HepG2 (cell line): Measurements from ENCODE around the gene BAG3.

ENCODE experiments used
- ATRX ChIP-seq: sonication (generic); formaldehyde crosslinking; IDR thresholded peaks from 2 replicates; pipeline ENCODE4 v1.4.0; 2020; ENCODE audit warnings: missing genetic modification reagents, borderline replicate concordance
- CTCF ChIP-seq: sonication (generic); formaldehyde crosslinking; IDR thresholded peaks from 2 replicates; pipeline ENCODE4 v1.5.0; 2020; ENCODE audit warnings: mild to moderate bottlenecking, missing genetic modification reagents, moderate library complexity
- MYNN ChIP-seq: sonication (generic); formaldehyde crosslinking; IDR thresholded peaks from 2 replicates; pipeline ENCODE4 v1.4.0; 2020; ENCODE audit warnings: mild to moderate bottlenecking, low read depth, missing genetic modification reagents
- SOX6 ChIP-seq, 2 experiments: fragments of 450-650 bp in 1 of 2; sonication (generic) in 1 of 2; formaldehyde crosslinking in 1 of 2; IDR thresholded peaks; 2 replicates each; pipeline versions ENCODE4 v1.4.0 to v1.6.1; 2017 to 2020; ENCODE audit warnings: antibody characterized with exemption in 1 of 2, mild to moderate bottlenecking in 1 of 2, missing genetic modification reagents in 1 of 2
- TIGD3 ChIP-seq: sonication (generic); formaldehyde crosslinking; IDR thresholded peaks from 2 replicates; pipeline ENCODE4 v1.5.1; 2020; ENCODE audit warnings: mild to moderate bottlenecking, missing genetic modification reagents, borderline replicate concordance

- TF ChIP-seq MYNN (CRISPR knock-in tag) (no peak), SOX6 (IDR thresholded peaks at IDR 0.05) (no peak), SOX6 (CRISPR knock-in tag; IDR thresholded peaks at IDR 0.05) (no peak), TIGD3 (CRISPR knock-in tag) (no peak), ATRX (CRISPR knock-in tag) (no peak), CTCF (CRISPR knock-in tag) (no peak)
These were observed 12.9 kb downstream of the BAG3 start for GRCh38 chr10:119663866-119664698.
